LoVo (cell line): ENCODE data around the gene APH1A.
A peak's percentile ranks its signal among the peaks of the same experiment; 100 is the strongest.
"Not testable (repeated sequence)": the region's sequence is repeated elsewhere in the genome, so short reads cannot be mapped to it uniquely, and the experiment has no call there.

Experiments used
- DNase-seq: peaks from one replicate; pipeline ENCODE4 v3.0.0-alpha.2; 2016; ENCODE audit warnings: low spot score

Gene APH1A

DNA sequence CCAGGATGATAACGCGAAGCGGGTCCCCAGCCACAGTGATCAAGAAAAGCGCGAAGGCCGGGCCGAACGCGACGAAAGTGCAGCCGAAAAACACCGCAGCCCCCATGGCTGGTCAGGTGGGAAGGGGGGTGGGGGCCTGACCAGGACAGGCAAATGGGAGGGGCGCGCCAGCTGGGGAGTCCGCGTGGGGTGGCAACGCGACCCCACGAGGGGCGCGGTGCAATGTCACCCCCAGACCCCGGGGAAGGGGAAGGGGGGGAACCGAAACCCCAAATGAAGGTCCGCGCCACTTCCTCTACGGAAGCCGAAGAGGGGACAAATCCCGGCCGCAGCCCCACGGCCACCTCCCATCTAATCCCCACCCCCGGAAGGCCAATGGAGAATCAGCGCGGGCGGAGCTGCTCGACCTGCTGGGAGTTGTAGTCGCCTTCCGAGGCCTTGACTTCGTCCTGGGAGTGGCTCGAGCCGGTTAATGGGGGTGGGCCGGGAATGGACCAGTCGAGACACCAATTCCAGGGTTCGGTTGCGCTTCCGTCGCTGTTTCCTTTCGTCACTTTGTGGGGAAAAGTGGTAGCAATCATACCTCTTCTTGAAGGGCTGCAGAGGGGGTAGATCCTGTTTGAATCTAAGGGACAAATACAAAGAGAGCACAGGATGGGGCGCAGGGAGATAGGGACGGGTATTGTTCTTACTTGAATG is at the start of gene APH1A:
TSS of gene APH1A (minus strand) at position 312 of the 699 bp plus-strand sequence. CDS start at position 106, 206 bp downstream.
- DNase-seq = peak; percentile 93

DNA sequence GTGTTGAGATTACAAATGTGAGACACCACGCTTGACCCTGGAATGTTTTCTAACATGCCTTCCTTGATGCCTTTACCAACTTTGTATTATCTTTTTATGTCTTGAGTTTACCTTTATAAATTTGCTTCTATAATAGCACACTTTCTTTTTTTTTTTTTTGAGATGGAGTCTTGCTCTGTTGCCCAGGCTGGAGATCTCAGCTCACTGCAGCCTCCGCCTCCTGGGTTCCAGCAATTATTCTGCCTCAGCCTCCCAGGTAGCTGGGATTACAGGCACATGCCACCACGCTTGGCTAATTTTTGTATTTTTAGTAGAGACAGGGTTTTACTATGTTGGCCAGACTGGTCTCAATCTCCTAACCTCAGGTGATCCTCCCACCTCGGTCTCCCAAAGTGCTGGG is 45.9 kb upstream of the APH1A start:
- not testable (repeated sequence) for DNase-seq

DNA sequence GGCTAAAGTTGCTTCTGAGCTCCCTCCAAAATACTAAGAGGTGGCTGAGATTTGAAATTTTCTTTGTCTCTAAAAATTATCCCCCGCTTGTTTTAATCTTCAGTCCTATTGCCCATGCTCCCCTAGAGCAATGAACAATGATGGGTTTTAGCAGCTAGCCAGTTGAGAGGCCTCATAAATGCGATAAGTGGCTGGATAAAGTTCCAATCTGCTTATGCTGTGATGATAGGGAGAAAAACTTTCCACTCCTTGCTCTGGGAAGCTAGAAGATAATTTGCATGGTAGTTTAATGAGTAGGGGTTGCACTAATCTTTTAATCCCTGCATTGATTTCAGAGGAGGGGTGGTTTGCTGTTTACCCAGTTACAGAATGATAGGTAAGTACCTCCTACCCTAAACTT is 42.9 kb upstream of the APH1A start:
- DNase-seq = no peak

DNA sequence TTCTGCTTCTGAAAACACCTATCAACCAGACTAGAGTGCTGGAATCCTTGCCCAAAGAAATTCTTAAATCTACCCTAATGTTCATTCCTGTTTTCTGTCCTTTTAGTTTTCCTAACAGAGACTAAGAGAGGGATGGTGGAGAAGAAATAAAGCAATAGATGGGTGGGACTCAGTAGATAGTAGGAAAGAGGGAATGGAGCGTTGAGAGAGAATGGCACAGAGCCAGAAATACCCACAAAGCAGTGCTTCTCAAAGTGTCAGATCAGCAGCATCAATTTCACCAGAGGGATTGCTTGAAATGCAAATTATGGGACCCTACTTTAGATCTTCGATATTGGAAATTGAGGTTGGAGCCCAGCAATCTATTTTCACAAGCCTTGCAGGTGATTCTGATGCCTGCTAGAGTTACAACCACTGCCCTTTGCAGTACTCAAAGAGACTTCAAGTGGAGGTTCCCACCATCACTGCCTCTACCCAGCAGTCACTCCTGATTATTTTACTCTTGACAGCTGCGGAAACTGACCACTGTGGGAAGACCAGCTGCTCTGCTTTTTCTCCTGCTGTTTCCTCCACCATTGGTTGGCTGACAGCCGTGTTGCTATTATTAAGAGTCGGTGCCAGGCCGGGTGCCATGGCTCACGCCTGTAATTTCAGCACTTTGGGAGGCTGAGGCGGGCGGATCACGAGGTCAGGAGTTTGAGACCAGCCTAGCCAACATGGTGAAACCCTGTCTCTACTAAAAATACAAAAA is 41.1 kb upstream of the APH1A start:
- no peak for DNase-seq

DNA sequence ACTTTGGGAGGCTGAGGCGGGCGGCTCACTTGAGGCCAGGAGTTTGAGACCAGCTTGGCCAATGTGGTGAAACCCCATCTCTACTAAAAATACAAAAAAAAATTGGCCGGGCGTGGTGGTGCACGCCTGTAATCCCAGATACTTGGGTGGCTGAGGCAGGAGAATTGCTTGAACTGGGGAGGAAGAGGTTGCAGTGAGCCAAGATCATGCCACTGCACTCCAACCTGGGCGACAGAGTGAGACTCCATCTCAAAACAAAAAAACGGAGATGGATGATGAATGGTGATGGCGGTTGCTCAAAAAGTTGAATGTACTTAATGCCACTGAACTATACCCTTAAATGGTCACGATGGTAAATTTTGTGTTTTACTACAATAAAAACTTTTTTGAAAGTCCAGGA is 39.8 kb upstream of the APH1A start:
- not testable (repeated sequence) for DNase-seq

DNA sequence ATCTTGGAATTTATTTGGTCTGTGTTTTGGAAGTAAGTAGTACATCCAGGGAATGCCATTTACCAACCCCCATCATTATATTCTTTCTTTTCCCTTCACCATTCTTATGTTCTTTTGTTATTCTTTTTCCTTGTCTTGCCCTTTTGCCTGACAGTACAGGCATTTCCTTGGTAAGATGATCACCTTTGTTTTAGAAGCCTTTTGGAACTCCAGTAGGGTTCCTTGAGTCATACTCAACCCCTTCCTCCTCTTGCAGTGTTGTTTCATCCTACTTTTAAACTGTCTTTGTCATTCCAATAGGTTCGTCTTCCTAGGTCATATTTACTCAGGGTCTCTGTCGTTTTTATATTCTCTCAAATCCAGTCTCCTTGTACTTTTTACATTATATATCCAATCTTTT is 34.1 kb upstream of the APH1A start:
- no peak for DNase-seq

DNA sequence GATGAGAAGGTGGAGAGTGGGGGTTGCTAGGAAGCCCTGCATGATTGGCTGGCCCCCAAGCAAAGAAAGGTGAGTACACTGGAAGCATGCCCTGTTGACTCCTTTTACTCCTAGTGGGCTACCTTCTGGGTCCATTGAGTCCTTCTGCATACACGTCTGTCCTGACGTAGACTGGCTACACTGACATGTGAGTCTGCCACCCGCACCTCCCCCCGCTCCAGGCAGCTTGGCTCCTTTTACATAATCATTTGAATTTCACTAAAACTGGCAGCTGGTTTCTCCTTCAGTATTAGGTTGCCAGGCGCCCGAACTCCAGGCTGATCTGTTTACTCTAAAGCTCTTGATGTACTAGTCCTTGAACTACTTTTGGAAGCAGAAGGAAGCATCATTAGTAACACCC is 33.5 kb upstream of the APH1A start:
- DNase-seq = no peak

DNA sequence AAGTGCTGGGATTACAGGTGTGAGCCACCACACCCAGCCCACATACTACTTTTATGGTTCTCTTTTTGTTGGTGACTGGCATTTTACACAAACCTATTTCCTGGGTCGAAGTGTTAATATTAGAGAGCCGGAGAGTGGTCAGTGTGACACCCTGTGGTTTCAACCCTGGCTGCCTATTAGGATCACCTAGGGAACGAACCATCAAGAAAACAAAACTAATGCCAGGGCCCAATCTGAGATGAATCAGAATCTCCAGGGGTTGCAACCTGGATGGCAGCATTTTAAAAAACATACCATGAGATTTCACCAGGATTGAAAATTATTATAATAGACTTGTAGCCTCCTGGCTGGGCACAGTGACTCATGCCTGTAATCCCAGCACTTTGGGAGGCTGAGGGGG is 30.9 kb upstream of the APH1A start:
- DNase-seq = no peak

DNA sequence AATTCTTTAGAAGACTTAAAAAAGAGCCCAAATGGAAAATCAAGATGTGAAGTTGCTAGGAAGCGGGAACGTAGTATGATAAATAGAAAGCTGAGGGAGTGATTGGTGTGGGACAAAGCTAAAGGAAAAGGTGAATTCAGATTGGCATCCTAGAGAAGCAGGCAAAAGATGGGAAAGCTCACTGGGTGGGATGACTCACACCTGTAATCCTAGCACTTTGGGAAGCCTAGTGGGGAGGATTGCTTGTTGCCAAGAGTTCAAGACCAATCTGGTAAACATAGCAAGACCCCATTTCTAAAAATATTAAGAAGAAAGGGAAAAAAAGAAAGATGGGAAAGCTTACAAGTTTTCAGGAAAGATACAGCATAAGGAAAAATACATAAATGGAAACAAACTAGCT is 26.7 kb upstream of the APH1A start:
- DNase-seq = no peak

DNA sequence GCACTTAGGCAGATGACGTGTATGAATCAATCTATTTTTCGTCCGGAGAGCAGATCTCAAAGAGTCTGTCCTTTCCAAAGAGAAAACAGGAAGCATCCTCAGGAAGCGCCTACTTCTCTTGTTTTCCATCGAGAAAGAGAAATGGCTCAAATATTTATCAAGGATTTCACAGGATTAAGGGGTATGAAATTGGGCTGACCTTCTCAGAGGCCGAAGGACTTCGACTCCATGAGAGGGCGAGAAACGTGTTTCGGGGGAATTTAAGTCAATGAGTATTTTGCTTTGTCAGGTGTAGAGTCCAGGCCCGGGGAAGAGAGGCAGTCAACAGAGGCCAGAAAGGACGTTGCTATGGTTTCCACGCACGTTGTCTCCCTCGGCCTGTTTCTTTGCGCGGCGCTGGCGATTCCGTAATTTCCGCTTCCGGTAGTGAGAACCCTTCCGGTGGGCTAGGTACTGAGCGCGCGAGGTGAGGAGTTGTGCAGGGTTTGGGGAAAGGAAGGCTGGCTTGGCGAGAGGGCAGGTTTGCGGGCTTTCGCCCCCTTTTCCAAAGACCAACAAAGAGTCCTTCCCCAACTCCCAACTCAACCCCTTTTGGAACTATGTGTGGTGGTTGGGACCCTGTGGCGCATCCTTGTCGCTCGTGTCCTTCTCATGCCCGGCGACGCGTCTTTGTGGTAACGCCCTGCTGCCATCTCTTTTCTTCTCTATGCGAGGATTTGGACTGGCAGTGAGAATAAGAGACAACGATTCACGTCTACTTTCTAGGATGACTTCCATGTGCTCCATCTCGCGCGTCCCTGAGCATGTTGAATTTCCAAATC is 24.8 kb upstream of the APH1A start, which contains the start of gene MRPS21:
TSS of gene MRPS21 (plus strand) at position 429 of the 821 bp plus-strand sequence. CDS start 506 bp downstream, outside the sequence.
- DNase-seq = peak; percentile 79

DNA sequence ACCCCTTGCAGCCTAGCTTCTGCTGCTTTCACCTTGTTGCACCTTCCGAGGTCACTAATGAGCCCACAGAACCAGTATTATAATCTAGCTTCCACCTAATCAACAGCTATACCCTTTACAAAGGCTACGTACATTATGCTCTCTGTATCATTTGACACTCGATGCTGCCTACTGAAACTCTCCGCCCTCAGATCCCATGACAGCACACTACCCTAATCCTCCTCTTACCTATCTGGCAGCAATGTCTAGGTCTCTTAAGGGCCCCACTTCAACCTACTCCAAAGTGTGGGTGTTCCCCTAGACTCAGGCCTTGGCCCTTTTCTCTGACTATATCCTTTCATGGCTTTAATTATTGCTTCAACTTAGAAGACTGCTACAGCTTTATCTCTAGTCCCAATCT is 20.0 kb upstream of the APH1A start:
- DNase-seq = no peak

DNA sequence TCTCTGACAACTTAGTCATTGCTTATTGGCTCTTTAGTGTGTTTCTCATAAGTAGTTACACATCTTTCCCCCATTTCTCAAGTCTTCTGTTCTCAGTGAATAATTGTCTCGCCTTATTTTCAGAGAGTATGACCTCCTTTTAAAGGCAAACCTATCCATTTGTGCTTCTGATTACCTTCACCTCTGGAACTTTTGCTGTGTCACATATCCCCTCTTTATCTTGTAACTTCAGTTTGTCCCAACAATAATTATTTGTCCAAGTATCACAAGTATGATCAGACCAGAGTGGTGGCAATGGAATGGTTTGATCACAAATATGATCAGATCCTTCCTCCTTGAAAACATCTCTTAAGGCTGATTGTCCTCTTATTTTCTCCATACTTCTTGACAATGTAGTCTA is 19.6 kb upstream of the APH1A start:
- DNase-seq = no peak

DNA sequence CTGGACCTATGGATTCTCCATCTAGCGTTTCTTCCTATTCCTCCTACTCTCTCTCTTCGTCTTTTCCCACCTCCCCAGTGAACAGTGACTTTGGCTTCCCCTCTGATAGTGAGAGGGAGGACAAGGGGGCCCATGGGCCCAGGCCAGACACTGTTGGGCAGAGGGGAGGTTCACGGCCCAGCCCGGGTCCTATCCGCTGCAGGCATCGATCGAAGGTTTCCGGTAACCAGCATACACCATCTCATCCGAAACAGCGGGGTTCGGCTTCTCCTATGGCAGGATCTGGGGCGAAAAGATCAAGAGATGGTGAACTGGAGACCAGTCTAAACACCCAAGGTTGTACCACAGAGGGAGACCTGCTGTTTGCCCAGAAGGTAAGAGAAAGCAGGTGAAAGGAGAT is 14.4 kb upstream of the APH1A start:
- DNase-seq = no peak

DNA sequence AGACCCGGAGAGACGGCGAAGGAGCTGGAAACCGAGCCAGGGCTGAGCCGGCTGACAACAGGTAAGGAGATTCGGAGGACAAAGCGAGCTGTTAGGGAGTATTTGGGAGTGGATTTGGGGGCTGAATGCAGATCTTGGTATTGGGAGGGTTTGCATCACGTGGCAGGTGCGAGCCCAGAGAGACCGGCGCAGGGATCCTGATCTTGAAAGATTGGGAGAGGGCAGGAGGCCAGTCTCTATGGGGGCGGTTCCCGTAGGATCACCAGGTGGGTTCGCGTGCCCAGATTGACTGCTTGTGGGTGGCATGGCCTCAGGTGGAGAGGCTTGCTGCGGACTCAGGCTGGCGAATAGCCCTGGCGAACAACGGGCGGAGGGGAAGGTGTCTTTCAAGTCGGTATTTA is 13.7 kb upstream of the APH1A start:
- no peak for DNase-seq

DNA sequence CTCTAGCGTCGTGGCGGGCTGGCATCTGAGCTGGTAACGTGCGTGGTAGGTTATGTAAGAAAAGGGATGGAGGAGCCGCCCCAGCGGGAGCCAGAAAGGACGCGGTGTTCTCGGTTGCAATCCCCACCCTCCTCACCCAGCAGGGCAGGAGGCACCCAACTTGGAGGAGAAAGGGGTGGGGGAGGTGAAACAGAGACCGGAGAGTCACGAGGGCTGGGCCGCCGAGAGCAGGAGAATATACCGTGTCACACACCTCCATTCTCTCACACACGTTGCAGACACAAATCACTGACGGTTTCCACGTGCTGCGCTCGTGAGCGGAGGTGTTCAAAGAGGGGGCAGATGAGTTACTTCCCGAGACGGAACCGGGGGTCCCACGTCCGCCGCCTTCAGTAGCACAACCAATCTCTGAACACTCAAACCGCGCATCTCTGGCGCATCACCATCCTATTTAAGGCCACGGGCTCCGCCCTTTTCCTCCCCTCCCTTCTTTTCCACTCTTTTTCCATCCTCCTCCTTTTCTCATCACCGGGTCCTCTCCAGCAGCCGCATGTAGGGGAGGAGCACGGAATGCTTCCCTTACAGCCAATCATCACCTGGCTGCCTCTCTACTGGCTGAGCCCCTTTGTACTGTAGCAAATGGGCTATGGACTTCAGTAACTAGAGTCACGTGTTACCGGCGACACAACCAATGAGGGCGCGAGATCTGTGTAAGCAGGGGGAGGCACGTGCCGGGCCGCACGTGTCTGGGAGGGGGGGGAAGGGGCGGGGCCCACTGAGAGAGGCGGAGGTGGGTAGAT is 13.1 kb upstream of the APH1A start, which contains the start of gene CIART:
TSS of gene CIART (plus strand) at position 797 of the 800 bp plus-strand sequence. CDS start 714 bp downstream, outside the sequence.
- no peak for DNase-seq

DNA sequence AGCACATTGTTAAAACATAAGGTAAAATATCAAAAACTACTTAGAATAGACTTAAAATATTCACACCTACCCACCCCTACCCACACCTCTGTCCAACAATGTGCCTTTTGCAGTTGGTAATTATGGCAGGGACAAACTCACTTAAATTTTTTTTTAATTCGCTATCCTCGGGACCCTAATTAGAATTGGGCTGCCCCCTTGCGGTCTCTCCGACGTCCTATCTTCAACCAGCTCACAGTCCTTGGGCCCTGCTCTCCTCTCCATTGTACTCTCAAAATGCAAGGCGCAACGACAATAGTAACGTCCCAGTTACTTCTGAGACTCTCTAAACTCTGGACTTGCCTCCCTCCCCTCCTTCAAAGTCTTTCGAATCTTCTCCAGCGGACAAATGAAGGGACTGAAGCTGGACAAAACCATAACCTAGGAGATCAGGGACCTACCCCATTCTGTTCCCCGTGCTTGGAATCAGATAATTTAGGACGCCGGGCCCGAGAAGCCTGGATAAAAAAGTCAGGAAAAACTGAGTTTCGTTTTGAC is 12.5 kb upstream of the APH1A start:
- DNase-seq = peak; percentile 56

DNA sequence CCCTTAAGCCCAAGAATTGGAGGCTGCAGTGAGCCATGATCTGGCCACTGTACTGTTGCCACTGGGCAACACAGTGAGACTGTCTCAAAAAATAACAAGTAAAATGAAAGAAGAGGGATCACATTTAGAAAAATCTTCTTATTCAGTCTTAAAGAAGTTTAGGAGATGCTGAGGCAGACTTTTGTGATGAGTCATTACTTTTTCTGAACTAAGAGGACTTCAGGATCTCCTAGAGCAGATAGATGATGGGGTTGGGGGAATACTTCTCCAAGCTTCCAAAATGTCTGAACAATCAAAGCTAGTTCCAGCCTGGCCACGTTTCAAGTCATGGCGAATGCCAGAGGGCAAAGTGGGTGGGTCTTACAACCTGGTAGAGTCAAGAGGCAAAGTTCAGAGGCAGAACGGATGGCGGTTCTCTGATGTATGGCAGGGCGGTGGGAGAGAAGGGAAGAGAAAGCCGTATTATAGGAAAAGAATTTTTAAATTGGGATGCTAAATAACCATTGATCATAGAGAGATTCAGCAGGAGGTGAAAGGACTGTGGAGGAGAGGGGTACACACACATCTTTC is 11.4 kb upstream of the APH1A start:
- DNase-seq = no peak

DNA sequence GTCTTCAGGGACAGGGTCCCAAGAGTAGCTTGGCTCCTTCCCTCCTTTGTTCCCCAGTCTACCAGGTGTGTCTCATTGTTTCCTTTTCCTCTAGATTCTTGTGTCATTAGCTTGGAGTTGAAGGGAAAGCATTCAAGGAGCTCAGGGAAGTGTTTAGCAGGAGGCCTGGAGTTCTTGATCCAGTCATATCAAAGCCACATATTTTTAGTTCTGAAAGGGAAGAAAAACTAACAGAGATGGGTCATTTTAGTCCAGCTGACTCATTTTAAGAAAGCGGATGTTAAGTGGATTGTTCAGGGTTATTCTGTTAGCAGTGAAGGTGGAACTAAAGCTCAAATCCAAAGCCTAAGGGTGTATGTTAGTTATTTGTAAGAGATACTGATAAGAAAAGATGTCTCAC is 4.5 kb upstream of the APH1A start:
- DNase-seq = no peak

DNA sequence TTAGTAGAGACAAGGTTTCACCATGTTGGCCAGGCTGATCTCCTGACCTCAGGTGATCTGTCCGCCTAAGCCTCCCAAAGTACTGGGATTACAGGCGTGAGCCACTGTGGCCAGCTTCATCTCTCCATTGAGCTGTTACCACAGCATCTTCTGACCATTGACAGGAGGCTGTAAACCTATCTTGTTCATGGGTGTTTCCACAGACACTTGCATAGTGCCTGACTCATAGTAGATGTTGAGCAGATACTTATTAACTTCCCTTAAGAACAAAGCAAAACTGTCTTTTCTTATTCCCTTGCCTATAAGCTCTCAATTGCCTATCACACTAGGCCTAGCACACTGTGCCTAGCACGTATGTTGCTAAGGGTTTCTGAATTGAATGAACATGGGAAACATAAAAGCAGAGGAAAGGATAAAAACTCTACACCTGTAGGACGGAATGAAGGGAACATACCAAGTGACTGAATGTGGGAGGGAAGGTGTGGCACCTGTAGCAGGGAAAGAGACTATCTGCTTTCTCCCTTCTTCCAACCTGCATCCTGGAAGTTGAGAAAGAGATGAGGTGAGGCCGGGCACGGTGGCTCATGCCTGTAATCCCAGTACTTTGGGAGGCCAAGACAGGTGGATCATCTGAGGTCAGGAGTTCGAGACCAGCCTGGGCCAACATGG is 2.6 kb upstream of the APH1A start:
- no peak for DNase-seq

DNA sequence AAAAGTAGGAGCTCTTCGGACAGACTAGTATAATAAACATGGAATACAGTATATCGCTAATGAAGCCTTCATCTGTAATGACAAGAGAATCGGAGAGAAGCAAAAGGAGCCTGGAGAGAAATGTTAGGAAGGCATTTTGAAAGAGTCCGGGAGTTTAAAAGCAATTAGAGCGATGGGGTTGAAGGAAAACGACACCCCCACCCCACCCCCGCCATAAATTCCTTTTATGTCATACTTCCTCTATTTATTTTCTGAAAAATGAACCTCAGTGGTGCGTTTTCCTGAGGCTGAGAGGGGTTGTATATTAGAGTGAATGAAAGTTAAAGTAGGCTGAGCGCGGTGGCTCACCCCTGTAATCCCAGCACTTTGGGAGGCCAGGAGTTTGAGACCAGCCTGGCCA is 635 bp upstream of the APH1A start:
- DNase-seq = no peak

DNA sequence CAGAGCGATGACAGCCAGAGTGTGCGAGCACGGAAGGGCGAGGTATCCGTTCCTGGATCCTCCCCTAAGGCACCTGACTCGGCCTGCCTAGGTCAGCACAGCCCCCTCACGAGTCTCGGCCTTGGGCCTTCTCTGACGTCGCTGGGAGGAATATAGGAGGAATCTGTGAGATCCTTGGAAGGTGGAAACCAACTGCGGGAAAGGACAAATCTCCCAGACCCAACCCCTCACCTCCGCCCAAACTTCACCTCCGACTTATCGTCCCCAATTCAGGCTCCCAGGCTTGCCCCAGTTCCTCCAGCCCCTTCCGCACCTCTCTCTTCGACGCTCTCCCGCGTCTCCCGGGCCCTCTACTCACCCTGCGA is 494 bp downstream of the APH1A start:
- DNase-seq = no peak
